GM18526 (cell line): ENCODE measurements around the gene ANKMY1.

Source experiments
- POLR2A ChIP-seq: IDR thresholded peaks from 3 replicates; pipeline ENCODE4 v1.6.1; 2011; ENCODE audit not compliant: insufficient read length; ENCODE audit errors: extremely low read depth

Gene ANKMY1

DNA sequence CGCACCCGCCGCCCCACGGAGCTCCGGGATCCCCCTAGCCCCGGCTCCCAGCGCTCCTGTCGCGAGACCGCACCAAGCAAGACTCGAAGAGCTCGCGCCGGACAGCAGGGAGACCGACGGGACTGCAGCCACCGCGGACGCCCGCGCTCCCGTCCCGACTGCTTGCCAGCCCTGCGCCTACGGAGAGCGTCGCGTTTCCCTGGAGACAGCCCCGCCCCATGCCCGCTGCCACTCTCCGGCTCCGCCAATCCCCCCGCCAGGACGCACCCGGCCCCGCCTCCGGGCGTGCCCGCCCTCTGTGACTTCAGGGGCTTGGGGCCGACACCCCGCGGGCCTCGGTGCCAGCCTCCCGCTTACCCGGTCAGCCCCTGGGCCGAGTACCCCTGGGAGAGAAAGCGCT, at the start of gene ANKMY1:
ANKMY1 (minus strand) TSS at position 181 of the 400 bp plus-strand sequence. CDS start 653 bp downstream, outside the sequence.
- no peak for TF ChIP-seq POLR2A

GRCh38 chr2:240605867-240606743, 48.3 kb upstream of the ANKMY1 start:
- TF ChIP-seq POLR2A, result no peak

- no peak for TF ChIP-seq POLR2A
Observed at GRCh38 chr2:240604939-240605716, 47.3 kb upstream of the ANKMY1 start.

DNA sequence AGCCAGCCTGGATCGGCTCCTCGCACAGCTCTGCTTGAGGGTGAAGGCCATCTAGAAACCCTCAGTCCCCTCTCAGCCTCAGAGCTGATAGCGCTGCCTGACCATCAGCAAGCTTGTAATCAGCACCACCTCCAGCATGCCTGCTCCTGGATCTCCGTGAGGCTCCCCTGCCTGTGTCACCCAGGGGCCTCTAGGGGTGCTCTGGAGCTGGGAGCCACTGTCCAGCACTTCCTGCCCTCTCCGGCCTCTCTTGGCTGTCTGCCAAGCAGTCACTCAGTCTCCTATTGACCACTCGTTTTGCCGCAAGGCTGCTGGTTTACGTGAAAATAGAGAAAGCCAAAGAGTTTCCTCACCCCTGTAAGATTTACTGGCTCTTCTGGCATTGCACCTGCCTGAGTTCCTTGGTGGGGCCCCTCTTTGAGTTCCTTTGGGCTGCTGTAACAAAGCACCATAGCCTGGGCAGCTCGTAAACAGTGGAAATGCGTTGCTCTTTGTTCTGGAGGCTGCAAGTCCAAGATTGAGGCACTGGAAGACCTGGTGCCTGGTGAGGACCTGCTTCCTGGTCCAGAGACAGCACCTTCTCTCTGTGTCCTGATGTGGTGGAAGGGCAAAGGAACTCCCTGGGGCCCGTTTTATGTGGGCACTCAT, 46.6 kb upstream of the ANKMY1 start:
- TF ChIP-seq POLR2A, result no peak

DNA sequence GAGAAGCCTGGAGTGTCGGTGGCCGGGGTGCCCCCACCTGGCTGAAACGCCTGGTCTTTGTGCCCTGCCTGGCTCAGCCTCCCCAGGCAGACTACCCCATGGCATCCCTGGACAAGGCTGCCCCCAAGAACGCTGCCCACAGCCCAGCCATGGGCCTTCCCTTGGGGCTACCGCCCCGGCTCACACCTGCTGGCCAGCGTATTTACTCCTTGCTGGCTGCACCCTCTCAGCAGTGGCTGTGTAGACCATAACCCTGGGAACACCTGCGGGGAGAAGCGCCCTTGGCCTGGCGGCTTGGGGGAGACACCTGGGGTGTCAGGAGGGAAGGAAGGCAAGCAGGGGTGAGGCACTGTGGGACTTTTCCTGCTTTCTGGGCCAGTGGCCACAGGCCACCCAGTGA, 46.1 kb upstream of the ANKMY1 start:
- TF ChIP-seq POLR2A, result no peak

- TF ChIP-seq POLR2A, result no peak
Observed at GRCh38 chr2:240603081-240603835, 45.5 kb upstream of the ANKMY1 start.

DNA sequence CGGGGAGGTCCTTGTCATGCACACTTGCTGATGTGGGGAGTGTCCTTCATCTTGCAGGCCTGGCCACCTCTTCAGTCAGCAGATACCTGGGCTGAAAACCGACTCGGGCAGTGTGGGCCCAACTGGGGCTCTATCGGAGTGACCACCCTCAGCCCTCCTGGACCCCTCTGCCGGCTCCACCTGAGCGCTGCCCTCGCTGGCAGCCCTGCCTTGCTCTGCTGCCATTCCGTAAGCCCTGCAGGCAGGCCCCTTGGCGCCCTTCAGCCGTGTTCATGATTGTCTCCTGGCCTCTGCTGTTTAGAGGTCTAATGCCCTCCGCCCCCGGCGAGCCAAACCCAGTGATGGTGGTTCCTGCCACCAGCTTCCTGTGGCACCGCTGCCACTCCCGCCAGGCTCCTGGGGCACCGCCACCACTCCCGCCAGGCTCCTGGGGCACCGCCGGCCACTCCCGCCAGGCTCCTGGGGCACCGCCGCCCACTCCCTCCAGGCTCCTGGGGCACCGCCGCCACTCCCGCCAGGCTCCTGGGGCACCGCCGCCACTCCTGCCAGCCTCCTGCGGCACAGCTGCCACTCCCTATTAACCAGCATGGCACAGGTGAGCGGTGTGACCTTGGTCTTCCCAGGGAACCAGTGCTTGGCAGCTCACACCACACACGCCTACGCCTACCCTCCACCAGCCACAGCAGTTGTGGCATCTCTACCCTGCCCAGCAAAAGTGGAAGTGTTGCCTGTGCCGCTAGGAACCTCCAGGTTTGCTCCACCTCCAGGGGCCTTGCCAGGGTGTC, 44.7 kb upstream of the ANKMY1 start:
- no peak for TF ChIP-seq POLR2A

DNA sequence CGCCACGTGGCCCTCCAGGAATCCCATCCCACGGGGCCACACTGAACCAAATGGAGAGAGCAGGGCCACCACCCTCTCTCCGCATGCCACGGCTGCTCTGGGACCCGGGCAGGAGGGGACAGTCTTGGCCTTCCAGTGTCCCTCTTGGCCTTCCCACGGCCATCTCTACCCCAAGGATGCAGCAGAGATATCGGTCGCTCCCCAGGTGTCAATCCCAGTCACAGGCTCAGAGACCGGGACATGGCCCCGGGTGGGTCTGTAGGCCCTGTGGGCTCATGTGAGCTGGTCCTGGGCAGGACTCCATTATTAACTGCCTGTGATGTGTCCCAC, 44.0 kb upstream of the ANKMY1 start:
- no peak for TF ChIP-seq POLR2A

GRCh38 chr2:240601061-240601830, 43.5 kb upstream of the ANKMY1 start:
- TF ChIP-seq POLR2A, result no peak

DNA sequence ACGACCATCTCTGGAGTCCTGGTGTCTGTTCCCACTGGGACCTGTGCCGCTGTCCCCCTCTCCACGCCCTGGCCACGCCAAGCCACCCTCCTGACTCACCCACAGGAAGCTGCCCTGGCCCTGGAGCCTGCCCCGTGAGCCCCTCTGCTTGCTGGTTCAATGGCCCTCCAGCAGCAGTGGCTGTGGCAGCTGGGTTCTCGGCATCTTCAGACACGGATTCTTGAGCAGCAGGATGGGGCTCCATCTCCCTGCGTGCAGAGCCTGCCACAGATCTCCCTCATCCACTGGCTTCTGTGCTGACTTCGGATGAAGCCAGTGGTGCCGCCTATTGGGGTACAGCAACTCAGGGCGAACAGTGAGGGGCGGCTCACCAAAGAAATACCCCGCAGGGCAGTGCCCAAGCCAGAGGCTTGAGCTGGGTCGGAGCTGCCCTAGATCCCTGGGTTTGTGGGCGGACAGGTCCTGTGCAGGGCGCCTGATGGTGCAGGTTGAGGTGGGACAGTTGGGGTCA, 42.7 kb upstream of the ANKMY1 start:
- TF ChIP-seq POLR2A, result no peak

DNA sequence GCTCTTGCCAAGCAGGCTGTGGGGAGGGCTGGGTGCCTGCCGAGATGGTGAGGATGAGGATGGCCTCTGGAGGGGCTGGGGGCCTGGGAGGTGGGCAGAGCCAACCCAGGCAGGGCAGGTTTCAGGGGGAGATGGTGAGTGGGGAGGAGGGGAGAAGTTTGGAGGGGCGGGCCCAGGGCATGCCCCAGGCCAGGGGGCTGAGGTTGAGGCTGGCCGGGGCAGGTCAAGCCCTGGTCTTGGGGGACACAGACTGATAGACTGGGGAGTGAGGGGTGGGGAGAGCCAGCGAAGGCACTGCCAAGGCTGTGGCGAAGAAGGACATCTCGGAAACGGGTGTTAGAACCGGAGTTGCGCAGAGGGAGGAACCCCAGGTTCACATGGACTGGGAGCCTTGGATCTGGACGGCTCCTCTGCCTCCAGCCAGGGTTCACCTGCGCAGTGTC, 41.4 kb upstream of the ANKMY1 start:
- no peak for TF ChIP-seq POLR2A

DNA sequence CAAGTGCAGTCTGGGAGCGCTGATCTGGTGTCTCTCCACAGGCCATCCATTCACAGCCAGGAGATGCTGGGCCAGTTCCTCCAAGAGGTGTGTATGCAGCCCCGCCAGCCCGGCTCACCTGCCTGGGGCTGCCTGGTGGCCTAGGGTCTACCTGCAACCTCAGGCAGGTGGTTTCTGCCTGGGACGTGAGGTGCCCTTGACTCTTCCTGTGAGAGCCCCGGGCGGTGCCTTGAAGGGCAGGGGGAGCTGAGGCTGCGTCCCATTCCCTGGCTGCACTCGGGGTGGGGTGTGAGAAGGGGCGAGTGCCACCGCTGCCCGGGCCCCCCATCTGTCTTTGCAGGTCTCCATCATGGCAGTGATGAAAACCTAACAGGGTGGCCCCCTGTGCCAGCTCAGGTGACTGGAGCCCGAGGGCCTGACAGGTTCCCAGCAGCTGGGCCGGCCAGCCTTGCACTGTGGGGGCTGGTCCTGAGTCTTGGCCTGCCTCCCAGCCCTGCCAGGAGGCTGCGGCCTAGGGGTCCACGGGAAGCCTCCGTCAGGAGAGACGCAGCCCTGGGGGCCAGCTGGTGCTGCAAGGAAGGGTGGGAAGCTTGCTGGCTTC, 40.6 kb upstream of the ANKMY1 start:
- no peak for TF ChIP-seq POLR2A
